Calu3 (cell line): ENCODE results near the gene GDPD5. TPM values are rescaled to one million over a fixed set of nuclear protein-coding genes. Genes with fewer than 3 reads are reported as not detected.

Experiments
- BruUV-seq: library from RNA; stranded (reverse); fragments of 400-500 nt; replicated peaks from 2 replicates; lab custom pipeline; 2021; lab: Mats Ljungman, UMichigan
- CTCF ChIA-PET: fragments of 300-600 bp; sonication (Branson Sonifier 250); formaldehyde crosslinking; loops from one replicate; lab custom pipeline; 2022; ENCODE audit warnings: antibody characterized with exemption; lab: Charles Lee
- DNase-seq: peaks from one replicate; pipeline ENCODE4 v3.0.0; 2022
- H3K27ac Mint-ChIP-seq: one replicate; pipeline ENCODE4 v1.8.0; 2022; ENCODE audit warnings: mixed read lengths; ENCODE audit not compliant: unreplicated experiment
- H3K27me3 Mint-ChIP-seq: one replicate; pipeline ENCODE4 v1.8.0; 2022; ENCODE audit warnings: mixed read lengths; ENCODE audit not compliant: unreplicated experiment
- H3K36me3 Mint-ChIP-seq: one replicate; pipeline ENCODE4 v1.8.0; 2022; ENCODE audit warnings: mild to moderate bottlenecking, moderate library complexity, mixed read lengths; ENCODE audit not compliant: insufficient read depth, unreplicated experiment
- H3K4me1 Mint-ChIP-seq: one replicate; pipeline ENCODE4 v1.8.0; 2022; ENCODE audit warnings: mild to moderate bottlenecking, low read depth, mixed read lengths; ENCODE audit not compliant: unreplicated experiment
- H3K4me3 Mint-ChIP-seq: one replicate; pipeline ENCODE4 v1.8.0; 2022; ENCODE audit warnings: mild to moderate bottlenecking, low read depth, moderate library complexity, mixed read lengths; ENCODE audit not compliant: unreplicated experiment
- H3K9me3 Mint-ChIP-seq: one replicate; pipeline ENCODE4 v1.8.0; 2022; ENCODE audit warnings: low read depth, mixed read lengths; ENCODE audit not compliant: unreplicated experiment
- CTCF ChIP-seq: fragments of 200-600 bp; IDR thresholded peaks from one replicate; pipeline ENCODE4 v1.8.0; 2022; ENCODE audit warnings: antibody characterized with exemption; ENCODE audit not compliant: unreplicated experiment
- intact Hi-C: fragments of 100-400 bp; cut with micrococcal nuclease; formaldehyde crosslinking; loops from one replicate; pipeline ENCODE4 v1.10.0; 2022; ENCODE audit not compliant: unreplicated experiment
- total RNA-seq: library from RNA; stranded (reverse); gene quantifications from 2 replicates; pipeline ENCODE4 v1.2.3, GENCODE V29; 2022

The GDPD5 gene
- total RNA-seq, 1 experiment from 2014 or later = 7.0 TPM

DNA sequence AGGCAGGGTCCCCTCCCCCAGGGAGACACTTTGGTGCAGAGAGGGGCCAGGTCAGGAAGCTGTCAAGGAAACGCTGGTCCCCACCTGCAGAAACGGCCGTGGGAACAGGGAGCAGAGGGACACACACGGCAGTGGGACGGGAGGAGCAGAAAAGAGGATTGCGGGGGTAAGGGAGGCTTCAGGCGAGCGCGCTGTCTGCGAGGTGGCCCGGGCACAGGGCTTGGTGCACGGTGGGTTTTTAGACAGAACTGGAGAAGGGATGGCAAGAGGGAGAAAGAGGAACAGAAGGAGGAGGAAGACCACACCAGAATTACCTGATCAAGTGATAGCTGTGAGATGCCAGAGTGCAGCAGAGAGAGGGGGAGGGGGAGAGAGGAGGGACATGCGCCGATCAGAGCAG, 86.7 kb downstream of the GDPD5 start:
- H3K27ac Mint-ChIP-seq = no peak overlapping the region
- CTCF ChIA-PET = interaction anchor here (0.5 kb wide), 1 partner anchor 106 kb away, joined by 3 read pairs; no protein-coding TSS in a partner anchor
- H3K36me3 Mint-ChIP-seq = no peaks in the 10 kb centered on the region
- H3K27me3 Mint-ChIP-seq = peaks cover 44% of the 10 kb centered on the region
- no peak overlapping the region for H3K4me3 Mint-ChIP-seq
- H3K4me1 Mint-ChIP-seq = no peaks in the 10 kb centered on the region
- no peaks in the 10 kb centered on the region for H3K9me3 Mint-ChIP-seq
- intact Hi-C loops = no loop called here
- no peak for TF ChIP-seq CTCF
- no TSS peak for BruUV-seq
- no peak for DNase-seq

GRCh38 chr11:75437966-75438659, 87.6 kb downstream of the GDPD5 start:
- no peak for TF ChIP-seq CTCF
- CTCF ChIA-PET = no interaction called here
- Mint-ChIP-seq H3K27ac (no peak overlapping the region), H3K4me3 (no peak overlapping the region), H3K9me3 (no peaks in the 10 kb centered on the region), H3K36me3 (no peaks in the 10 kb centered on the region), H3K27me3 (peaks cover 46% of the 10 kb centered on the region), H3K4me1 (no peaks in the 10 kb centered on the region)
- no TSS peak for BruUV-seq
- DNase-seq = no peak
- intact Hi-C loops = no loop called here

DNA sequence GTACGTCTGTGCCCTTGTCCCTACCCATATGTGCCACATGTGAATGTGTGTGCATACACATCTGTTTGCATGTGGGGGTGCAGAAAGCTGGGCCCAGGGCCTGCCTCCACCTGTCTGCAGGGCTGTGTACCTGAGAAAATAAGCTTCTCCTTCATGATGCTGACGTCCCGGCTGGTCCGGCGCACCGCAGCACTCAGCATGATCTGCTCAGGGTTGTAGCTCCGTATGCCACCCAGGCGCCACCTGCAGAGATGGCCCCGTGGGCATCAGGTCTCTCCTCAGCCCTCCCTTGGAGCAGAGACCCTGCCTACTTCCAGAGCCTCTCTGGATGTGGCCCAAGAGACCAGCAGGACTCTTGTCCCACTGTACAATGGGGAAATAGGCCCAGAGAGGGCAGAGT, 88.9 kb downstream of the GDPD5 start:
- peaks cover 59% of the 10 kb centered on the region for H3K27me3 Mint-ChIP-seq
- intact Hi-C loops = no loop called here
- no TSS peak for BruUV-seq
- no peaks in the 10 kb centered on the region for H3K9me3 Mint-ChIP-seq
- no peaks in the 10 kb centered on the region for H3K36me3 Mint-ChIP-seq
- no peak for DNase-seq
- CTCF ChIA-PET = interaction anchor here (0.6 kb wide), 1 partner anchor 31 kb away, joined by 4 read pairs; no protein-coding TSS in a partner anchor
- no peak overlapping the region for H3K27ac Mint-ChIP-seq
- no peaks in the 10 kb centered on the region for H3K4me1 Mint-ChIP-seq
- no peak overlapping the region for H3K4me3 Mint-ChIP-seq
- TF ChIP-seq CTCF = no peak

DNA sequence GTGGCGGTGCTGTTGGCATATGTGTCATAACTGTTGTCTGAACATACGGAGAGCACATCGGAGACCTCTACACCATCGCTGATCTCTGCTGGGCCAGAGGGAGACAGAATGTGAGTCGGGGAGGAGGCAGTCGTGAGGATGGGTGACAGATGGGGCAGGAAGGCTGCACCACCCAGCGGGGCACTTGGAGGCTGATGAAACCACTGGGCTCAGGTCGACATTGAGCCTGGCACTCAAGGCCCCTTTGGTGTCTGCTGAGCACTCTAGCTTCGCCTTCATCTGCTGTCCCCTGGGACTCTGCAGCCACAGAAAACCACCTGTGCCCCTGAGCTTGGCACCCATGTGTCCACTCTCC, 90.2 kb downstream of the GDPD5 start:
- Mint-ChIP-seq H3K4me1 (peaks cover 7% of the 10 kb centered on the region), H3K27ac (no peak overlapping the region), H3K27me3 (peaks cover 72% of the 10 kb centered on the region), H3K9me3 (no peaks in the 10 kb centered on the region), H3K4me3 (no peak overlapping the region), H3K36me3 (peaks cover 3% of the 10 kb centered on the region)
- BruUV-seq = no TSS peak
- TF ChIP-seq CTCF = no peak
- intact Hi-C loops = no loop called here
- DNase-seq = no peak
- CTCF ChIA-PET = interaction anchor here (0.5 kb wide), 1 partner anchor 1661 kb away, joined by 3 read pairs; no protein-coding TSS in a partner anchor
